Peyer's patch (tissue), 4 donors: ENCODE results near the gene KCNMA1.
"Not testable (repeated sequence)": the region's sequence is repeated elsewhere in the genome, so short reads cannot be mapped to it uniquely, and the experiment has no call there.

Experiments used
- POLR2A ChIP-seq, 2 donors: fragments of 450-650 bp; IDR thresholded peaks; one replicate each; pipeline ENCODE4 v1.5.1; 2017; ENCODE audit warnings: antibody characterized with exemption in 2 of 2, mild to moderate bottlenecking in 2 of 2, moderate library complexity in 2 of 2
- TF ChIP-seq, protein P1 (sequence below), 6 experiments: fragments of 450-650 bp in 4 of 6; fragments of 200-600 bp in 2 of 6; sonication (generic) in 1 of 6; IDR thresholded peaks; one replicate each; pipeline ENCODE4 v1.5.1; 2017 to 2019; ENCODE audit warnings: antibody characterized with exemption in 6 of 6, mild to moderate bottlenecking in 3 of 6, moderate library complexity in 1 of 6

DNA sequence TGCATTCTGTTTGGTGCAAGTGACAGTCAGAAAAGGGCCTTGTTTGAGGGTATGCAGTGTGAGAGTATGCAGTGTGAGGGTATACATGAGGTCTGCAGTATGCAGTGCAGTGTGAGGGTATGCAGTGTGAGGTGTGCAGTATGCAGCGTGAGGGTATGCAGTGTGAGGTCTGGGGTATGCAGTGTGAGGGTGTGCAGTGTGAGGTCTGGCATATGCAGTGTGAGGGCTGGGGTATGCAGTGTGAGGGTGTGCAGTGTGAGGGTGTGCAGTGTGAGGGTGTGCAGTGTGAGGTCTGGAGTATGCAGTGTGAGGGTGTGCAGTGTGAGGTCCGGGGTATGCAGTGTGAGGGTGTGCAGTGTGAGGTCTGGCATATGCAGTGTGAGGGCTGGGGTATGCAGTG is 117.8 kb downstream of the KCNMA1 start:
- not testable (repeated sequence) for TF ChIP-seq POLR2A (IDR thresholded peaks at IDR 0.05)
- TF ChIP-seq, protein P1, sequence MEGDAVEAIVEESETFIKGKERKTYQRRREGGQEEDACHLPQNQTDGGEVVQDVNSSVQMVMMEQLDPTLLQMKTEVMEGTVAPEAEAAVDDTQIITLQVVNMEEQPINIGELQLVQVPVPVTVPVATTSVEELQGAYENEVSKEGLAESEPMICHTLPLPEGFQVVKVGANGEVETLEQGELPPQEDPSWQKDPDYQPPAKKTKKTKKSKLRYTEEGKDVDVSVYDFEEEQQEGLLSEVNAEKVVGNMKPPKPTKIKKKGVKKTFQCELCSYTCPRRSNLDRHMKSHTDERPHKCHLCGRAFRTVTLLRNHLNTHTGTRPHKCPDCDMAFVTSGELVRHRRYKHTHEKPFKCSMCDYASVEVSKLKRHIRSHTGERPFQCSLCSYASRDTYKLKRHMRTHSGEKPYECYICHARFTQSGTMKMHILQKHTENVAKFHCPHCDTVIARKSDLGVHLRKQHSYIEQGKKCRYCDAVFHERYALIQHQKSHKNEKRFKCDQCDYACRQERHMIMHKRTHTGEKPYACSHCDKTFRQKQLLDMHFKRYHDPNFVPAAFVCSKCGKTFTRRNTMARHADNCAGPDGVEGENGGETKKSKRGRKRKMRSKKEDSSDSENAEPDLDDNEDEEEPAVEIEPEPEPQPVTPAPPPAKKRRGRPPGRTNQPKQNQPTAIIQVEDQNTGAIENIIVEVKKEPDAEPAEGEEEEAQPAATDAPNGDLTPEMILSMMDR (IDR thresholded peaks at IDR 0.05), result not testable (repeated sequence)
